HUES6 (cell line): Measurements from ENCODE around the gene AMACR.

Experiments used
- H3K27ac ChIP-seq: 2 replicates; pipeline ENCODE4 v1.7.0; 2013; ENCODE audit warnings: low read depth, mild to moderate bottlenecking, low read length, inconsistent platforms
- H3K27me3 ChIP-seq: 2 replicates; pipeline ENCODE4 v1.6.1; 2013; ENCODE audit warnings: low read length; ENCODE audit not compliant: control insufficient read depth, insufficient read depth
- H3K36me3 ChIP-seq: 2 replicates; pipeline ENCODE4 v1.6.1; 2013; ENCODE audit warnings: low read length; ENCODE audit not compliant: control insufficient read depth, insufficient read depth
- H3K4me1 ChIP-seq: 2 replicates; pipeline ENCODE4 v1.6.1; 2013; ENCODE audit warnings: low read length; ENCODE audit not compliant: control insufficient read depth, insufficient read depth
- H3K4me3 ChIP-seq: 2 replicates; pipeline ENCODE4 v1.5.1; 2013; ENCODE audit warnings: low read depth, low read length
- H3K9ac ChIP-seq: one replicate; pipeline ENCODE4 v1.6.1; 2013; ENCODE audit warnings: mild to moderate bottlenecking, low read length
- H3K9me3 ChIP-seq: 2 replicates; pipeline ENCODE4 v1.6.1; 2013; ENCODE audit warnings: low read depth, low read length; ENCODE audit not compliant: control insufficient read depth, insufficient read depth

The AMACR gene

DNA sequence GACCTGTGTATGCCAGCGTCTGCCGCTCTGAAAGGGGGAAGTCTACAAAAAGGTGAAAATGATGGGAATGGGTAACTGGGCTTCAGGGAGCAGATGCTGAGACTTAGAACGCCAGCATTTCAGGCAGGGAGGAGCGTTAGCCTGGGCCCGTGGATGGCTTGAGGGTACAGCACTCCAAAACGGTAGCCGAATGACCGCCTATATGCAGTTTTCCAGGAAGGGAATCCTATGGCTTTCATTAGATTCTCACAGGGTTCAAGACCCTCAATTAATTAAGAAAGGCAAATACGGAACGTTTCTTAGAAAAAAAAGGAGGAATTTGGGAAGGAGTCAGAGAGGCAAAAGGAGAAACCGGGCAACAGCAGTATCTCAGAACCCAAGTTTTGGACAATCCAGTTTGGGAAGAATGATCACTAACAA is 639 bp downstream of the AMACR start:
- H3K4me1 ChIP-seq = peaks cover 10% of the 10 kb centered on the region

GRCh38 chr5:34005681-34006080 is 2.2 kb downstream of the AMACR start:
- no peak overlapping the region for H3K27ac ChIP-seq
- H3K9ac ChIP-seq = no peak overlapping the region
- H3K4me3 ChIP-seq = no peak overlapping the region
- H3K27me3 ChIP-seq = no peaks in the 10 kb centered on the region
- peaks cover 21% of the 10 kb centered on the region for H3K36me3 ChIP-seq
- H3K4me1 ChIP-seq = peaks cover 19% of the 10 kb centered on the region
- no peaks in the 10 kb centered on the region for H3K9me3 ChIP-seq

More for the DNA sequence above, 639 bp downstream of the AMACR start:
- peak overlapping the region; percentile 89 for H3K9ac ChIP-seq
- H3K27ac ChIP-seq = no peak overlapping the region; the same call in 1 of the 2 replicates
- H3K27me3 ChIP-seq = no peaks in the 10 kb centered on the region
- no peaks in the 10 kb centered on the region for H3K9me3 ChIP-seq
- peaks cover 21% of the 10 kb centered on the region for H3K36me3 ChIP-seq
- H3K4me3 ChIP-seq = peak overlapping the region; percentile 93

GRCh38 chr5:34005211-34005610 is 2.6 kb downstream of the AMACR start:
- H3K4me1 ChIP-seq = peaks cover 19% of the 10 kb centered on the region
- H3K4me3 ChIP-seq = no peak overlapping the region

GRCh38 chr5:34003941-34004340 is 3.9 kb downstream of the AMACR start:
- peaks cover 19% of the 10 kb centered on the region for H3K4me1 ChIP-seq
- H3K27ac ChIP-seq = no peak overlapping the region
- no peak overlapping the region for H3K9ac ChIP-seq
- H3K27me3 ChIP-seq = no peaks in the 10 kb centered on the region
- no peak overlapping the region for H3K4me3 ChIP-seq
- no peaks in the 10 kb centered on the region for H3K9me3 ChIP-seq
- peaks cover 21% of the 10 kb centered on the region for H3K36me3 ChIP-seq

More at GRCh38 chr5:34005211-34005610, 2.6 kb downstream of the AMACR start:
- Histone ChIP-seq H3K27me3 (no peaks in the 10 kb centered on the region), H3K36me3 (peaks cover 21% of the 10 kb centered on the region), H3K9me3 (no peaks in the 10 kb centered on the region), H3K9ac (no peak overlapping the region), H3K27ac (no peak overlapping the region)

DNA sequence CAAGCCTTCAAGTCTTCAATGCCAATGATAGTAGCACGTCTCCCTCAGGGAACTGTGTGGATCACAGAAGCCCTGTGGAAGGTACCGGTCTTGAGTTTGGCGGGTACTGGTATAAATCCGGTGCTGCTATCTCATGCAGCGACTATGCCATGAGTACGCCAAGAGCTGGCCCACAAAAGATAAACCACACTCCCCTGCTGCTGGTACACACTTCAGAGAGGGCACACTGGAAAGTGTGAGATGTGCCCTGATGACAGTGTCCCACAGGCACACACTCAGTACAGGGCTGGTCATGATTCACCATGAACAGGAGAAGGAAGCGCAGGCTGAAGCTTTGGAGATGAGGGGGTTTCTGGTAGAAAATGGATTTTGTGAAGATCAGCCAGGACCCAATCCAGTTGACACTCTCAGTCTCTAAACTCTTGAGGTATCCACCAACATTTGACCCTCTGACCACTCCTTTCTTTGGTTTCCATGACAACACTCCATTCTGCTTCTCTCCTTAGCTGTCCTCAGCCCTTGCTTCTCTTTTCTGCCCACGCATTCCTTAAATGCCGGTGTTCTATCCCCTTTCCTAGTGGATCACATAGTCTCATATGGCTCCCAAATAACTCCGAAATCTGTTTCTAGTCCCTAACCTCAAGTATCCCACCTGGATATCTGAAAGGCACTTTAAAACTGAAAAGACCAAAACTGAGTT is 5.1 kb downstream of the AMACR start:
- H3K9me3 ChIP-seq = no peaks in the 10 kb centered on the region
- H3K9ac ChIP-seq = no peak overlapping the region
- no peak overlapping the region for H3K27ac ChIP-seq
- peaks cover 21% of the 10 kb centered on the region for H3K36me3 ChIP-seq
- no peak overlapping the region for H3K4me3 ChIP-seq
- no peaks in the 10 kb centered on the region for H3K27me3 ChIP-seq
- H3K4me1 ChIP-seq = peaks cover 14% of the 10 kb centered on the region

- no peak overlapping the region for H3K27ac ChIP-seq
Measured at GRCh38 chr5:34001241-34001841, 6.5 kb downstream of the AMACR start.

DNA sequence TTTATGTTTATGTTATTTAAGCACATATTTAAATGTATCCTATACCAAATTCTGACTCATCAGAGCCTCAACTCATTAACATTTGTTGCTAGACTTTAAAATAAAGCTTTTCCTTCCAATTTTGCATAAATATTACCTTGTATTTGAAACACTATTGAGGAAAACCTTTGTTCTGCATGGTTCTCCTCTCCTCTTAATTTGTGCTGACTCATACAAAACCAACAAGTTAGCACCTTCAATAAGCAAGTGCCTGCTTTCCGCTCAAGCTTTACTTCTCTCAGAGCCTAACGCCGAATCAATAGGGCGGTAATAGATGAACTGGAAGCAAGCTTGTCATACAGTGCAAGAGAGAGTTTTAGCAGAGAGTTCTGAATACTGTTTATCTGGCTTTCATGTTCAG is 7.9 kb downstream of the AMACR start:
- Histone ChIP-seq H3K36me3 (peaks cover 21% of the 10 kb centered on the region), H3K27me3 (no peaks in the 10 kb centered on the region), H3K9ac (no peak overlapping the region), H3K9me3 (no peaks in the 10 kb centered on the region), H3K4me1 (peaks cover 9% of the 10 kb centered on the region; the same call in 1 of the 2 replicates), H3K4me3 (no peak overlapping the region), H3K27ac (no peak overlapping the region)

More at GRCh38 chr5:34001241-34001841, 6.5 kb downstream of the AMACR start:
- H3K4me3 ChIP-seq = no peak overlapping the region
- peaks cover 21% of the 10 kb centered on the region for H3K36me3 ChIP-seq
- peaks cover 9% of the 10 kb centered on the region; the same call in 1 of the 2 replicates for H3K4me1 ChIP-seq
- H3K9ac ChIP-seq = no peak overlapping the region
- H3K9me3 ChIP-seq = no peaks in the 10 kb centered on the region
- no peaks in the 10 kb centered on the region for H3K27me3 ChIP-seq

DNA sequence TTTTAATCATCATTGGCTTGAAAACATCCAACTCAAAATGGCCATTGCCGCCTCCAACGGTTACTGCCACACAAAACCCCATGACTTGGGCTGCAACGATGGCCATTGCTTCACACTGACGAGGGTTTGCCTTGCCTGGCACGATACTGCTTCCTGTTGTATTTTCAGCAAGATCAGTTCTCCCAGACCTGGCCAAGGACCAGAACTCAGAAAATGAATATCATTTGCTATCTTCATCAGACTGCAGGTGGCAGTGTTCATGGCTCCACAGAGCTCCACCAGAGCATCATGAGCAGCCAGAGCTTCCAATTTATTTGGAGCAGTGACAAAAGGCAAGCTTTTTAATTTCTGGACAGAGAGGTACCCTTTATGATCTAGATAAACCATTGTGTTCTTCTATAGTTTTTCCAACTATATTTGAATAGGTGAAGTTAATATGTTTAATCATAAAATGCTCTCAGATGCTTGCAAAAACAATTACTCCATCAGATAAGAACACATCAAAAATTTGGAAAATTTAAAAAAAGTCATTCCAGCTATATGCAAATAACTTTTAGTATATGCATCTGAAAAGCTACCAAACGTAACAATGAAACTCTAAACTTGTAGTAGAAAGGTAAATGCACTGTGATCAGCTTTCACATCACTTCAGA is 10.4 kb downstream of the AMACR start:
- Histone ChIP-seq H3K9ac (no peak overlapping the region), H3K9me3 (no peaks in the 10 kb centered on the region), H3K4me1 (peaks cover 9% of the 10 kb centered on the region; the same call in 1 of the 2 replicates), H3K27ac (no peak overlapping the region), H3K36me3 (peaks cover 2% of the 10 kb centered on the region; the same call in 1 of the 2 replicates), H3K27me3 (no peaks in the 10 kb centered on the region), H3K4me3 (no peak overlapping the region)

GRCh38 chr5:33995865-33996264 is 12.0 kb downstream of the AMACR start:
- Histone ChIP-seq H3K36me3 (no peaks in the 10 kb centered on the region), H3K9me3 (no peaks in the 10 kb centered on the region), H3K9ac (no peak overlapping the region), H3K27ac (no peak overlapping the region), H3K27me3 (no peaks in the 10 kb centered on the region), H3K4me1 (peaks cover under 1% of the 10 kb centered on the region; the same call in 1 of the 2 replicates), H3K4me3 (no peak overlapping the region)

DNA sequence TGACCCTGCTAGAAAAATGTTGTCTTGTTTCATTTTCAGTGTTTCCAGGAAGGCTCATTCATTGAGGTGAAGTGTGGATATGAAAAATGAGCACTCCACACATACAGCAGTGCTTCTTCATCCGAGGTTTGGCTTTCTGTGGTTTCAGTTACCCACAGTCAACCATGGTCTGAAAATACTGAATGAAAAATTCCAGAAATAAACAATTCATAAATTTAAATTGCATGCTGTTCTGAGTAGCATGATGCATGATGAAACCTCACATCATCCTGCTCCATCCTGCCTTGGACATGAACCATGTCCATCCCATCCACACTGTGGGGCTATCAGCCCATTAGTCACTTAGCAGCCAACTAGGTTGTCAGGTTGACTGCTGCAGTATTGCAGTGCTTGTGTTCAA is 13.0 kb downstream of the AMACR start:
- Histone ChIP-seq H3K27me3 (no peaks in the 10 kb centered on the region), H3K36me3 (no peaks in the 10 kb centered on the region)

GRCh38 chr5:33992864-33993263 is 15.0 kb downstream of the AMACR start:
- no peak overlapping the region for H3K27ac ChIP-seq
- no peaks in the 10 kb centered on the region for H3K4me1 ChIP-seq
- no peaks in the 10 kb centered on the region for H3K27me3 ChIP-seq
- peaks cover 4% of the 10 kb centered on the region; the same call in 1 of the 2 replicates for H3K9me3 ChIP-seq
- H3K36me3 ChIP-seq = peaks cover 15% of the 10 kb centered on the region
- H3K4me3 ChIP-seq = no peak overlapping the region
- H3K9ac ChIP-seq = no peak overlapping the region

More for the DNA sequence above, 13.0 kb downstream of the AMACR start:
- H3K9me3 ChIP-seq = no peaks in the 10 kb centered on the region
- H3K4me1 ChIP-seq = no peaks in the 10 kb centered on the region
- H3K4me3 ChIP-seq = no peak overlapping the region
- no peak overlapping the region for H3K27ac ChIP-seq
- no peak overlapping the region for H3K9ac ChIP-seq
